H1 (cell line): Measurements from ENCODE around the gene SH3RF3. TPM values are rescaled to one million over a fixed set of nuclear protein-coding genes. Genes with fewer than 3 reads are reported as not detected.

ENCODE experiments used
- RAD21 ChIP-seq, 2 experiments: IDR thresholded peaks in 1 of 2; conservative IDR thresholded peaks in 1 of 2; 2 replicates each; pipeline ENCODE4 v1.6.1; 2011; ENCODE audit warnings: low read depth in 2 of 2, low read length in 2 of 2, improper control_type of control experiment in 1 of 2, inconsistent platforms in 1 of 2, mild to moderate bottlenecking in 1 of 2, moderate library complexity in 1 of 2
- polyA plus RNA-seq, 7 experiments: library from polyadenylated mRNA; depleted of rRNA in 3 of 7; stranded (reverse) in 5 of 7; unstranded in 2 of 7; fragments of >200 nt in 5 of 7; fragments of 200-250 nt in 2 of 7; gene quantifications; 1 replicate in 5 of 7; 2 replicates in 1 of 7; 4 replicates in 1 of 7; pipeline versions ENCODE4 v1.2.1 to v1.2.3, GENCODE V29; 2011 to 2013; ENCODE audit warnings: missing spikeins in 2 of 7, mixed read lengths in 2 of 7
- total RNA-seq: library from RNA; stranded (reverse); fragmentation: NEBNext Ultra II Directional; extraction: Animal tissue kit (Norgen Biotek cat#: 25700); gene quantifications from 2 replicates; pipeline ENCODE4 v1.2.1, GENCODE V29; 2021
- TF ChIP-seq, protein P1 (sequence below): IDR thresholded peaks from 2 replicates; pipeline ENCODE4 v1.6.1; 2012; ENCODE audit warnings: low read length, inconsistent platforms

The SH3RF3 gene
- total and polyA plus RNA-seq, 2 of the 8 experiments (the other 6 are each of a cell fraction or from before 2014, with no cell fraction given): 0.11 to 0.65 TPM

DNA sequence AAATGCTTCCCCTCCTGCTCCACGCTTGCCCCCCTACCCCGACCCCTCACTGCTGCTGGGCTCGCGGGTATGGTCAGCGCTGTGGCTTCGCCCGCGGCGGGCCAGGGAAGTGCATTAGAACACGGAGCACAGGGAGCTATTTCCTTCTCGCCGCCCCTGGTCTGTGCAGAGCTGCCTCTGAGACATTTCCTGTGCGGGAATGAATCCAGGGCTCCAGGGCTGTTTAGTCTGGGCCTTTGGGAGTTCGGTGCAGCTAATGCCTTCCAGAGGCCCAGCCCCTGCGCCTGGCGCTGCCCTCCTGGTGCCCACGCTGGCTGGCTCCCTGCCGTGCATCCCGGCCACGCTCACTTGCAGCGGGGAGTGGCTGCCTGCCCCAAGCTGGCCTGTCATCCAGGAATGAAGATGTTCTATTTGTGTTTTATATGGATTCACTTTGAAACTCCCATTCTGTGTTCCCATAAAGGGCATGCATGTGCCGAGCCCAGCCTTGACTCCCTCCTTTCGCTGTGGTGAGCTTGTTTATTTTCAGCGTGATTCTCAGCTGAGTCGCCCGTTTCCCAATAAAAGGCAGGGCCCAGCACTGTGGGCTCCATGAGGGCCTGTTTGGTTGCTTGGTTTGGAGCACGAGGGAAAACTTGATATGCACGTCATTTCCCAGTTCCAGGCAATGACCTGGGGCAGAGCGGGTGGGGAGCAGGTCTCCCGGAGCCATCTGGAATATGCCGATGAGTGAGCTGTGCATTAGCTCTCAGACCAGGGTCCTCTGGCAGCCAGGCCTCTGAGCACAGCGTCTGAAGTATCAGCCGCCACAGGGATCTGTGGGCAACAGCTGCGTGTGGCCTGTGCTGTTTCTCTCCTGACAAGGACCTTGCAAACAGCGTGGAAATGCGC lies 42.7 kb downstream of the SH3RF3 start (continued):
- no peak for TF ChIP-seq RAD21 (IDR thresholded peaks at IDR 0.05 in 1 of 2, conservative IDR thresholded peaks at IDR 0.05 in 1 of 2; ENCODE audit: low read depth in 2 of 2, low read length in 2 of 2)
- TF ChIP-seq, protein P1, sequence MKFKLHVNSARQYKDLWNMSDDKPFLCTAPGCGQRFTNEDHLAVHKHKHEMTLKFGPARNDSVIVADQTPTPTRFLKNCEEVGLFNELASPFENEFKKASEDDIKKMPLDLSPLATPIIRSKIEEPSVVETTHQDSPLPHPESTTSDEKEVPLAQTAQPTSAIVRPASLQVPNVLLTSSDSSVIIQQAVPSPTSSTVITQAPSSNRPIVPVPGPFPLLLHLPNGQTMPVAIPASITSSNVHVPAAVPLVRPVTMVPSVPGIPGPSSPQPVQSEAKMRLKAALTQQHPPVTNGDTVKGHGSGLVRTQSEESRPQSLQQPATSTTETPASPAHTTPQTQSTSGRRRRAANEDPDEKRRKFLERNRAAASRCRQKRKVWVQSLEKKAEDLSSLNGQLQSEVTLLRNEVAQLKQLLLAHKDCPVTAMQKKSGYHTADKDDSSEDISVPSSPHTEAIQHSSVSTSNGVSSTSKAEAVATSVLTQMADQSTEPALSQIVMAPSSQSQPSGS: no peak
